GM21529 (cell line): ENCODE results near the gene NABP2.
"Not testable (repeated sequence)": the region's sequence is repeated elsewhere in the genome, so short reads cannot be mapped to it uniquely, and the experiment has no call there.

ENCODE experiments used
- ATAC-seq: cut with Tn5 transposase; IDR thresholded peaks from one replicate; pipeline ENCODE4 v1.9.1; 2021; ENCODE audit not compliant: unreplicated experiment

The NABP2 gene

DNA sequence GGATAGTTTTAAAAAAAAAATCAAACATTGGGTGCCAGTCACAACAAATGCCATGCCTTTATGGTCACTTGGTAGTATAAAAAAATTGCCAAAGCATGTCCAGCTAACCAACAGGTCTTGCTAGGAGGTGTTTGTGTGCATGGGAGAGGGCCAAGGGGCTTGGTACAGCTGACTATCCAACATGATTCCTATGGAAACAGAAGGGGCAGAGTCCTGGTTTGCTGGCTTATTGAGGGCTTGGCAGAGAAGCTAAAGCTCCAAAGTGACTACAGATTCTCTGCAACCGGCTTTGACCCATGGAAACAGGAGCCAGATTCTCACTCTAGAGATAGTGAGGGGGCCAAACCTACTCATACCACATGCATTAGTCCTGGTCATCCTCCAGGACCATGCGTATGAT lies 48.3 kb downstream of the NABP2 start:
- not testable (repeated sequence) for ATAC-seq

DNA sequence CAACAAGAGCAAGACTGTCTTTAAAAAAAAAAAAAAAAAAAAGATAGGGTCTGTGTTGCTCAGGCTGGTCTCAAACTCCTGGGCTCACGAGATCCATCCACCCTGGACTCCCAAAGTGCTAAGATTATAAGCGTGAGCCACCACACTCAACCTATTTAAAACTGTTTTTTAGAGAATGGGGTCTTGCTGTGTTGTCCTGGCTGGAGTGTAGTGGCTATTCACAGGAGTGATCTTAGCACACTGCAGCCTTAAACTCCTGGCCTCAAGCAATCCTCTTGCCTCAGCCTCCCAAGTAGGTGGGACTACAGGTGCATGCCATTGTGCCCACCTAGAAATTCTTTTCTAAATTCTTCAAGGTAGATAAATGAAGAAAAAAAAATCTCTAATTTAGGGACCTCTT lies 50.2 kb downstream of the NABP2 start:
- no peak for ATAC-seq

DNA sequence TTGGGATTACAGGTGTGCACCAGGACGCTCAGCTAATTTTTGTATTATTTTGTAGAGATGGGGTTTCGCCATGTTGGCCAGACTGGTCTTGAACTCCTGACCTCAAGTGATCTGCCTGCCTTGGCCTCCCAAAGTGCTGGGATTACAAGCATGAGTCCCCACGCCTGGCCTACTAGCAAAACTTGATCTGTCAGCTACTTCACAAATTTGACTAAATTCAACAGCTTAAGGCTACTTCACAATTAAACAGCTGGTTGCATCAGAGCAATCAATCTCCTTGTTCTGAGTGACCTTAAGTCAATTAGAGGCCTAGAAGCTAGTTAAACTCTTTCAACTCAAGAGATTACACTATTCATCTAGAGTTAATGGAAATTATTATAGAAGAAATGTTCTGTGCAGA lies 54.8 kb downstream of the NABP2 start:
- ATAC-seq, result no peak
